A549 (cell line): ENCODE results near the gene NOX3.

Experiments used
- CTCF ChIP-seq: fragments of >200 bp; sonication (Bioruptor Twin); formaldehyde crosslinking; IDR thresholded peaks from 3 replicates; pipeline ENCODE4 v1.5.1; 2016
- HOXB5 ChIP-seq: fragments of 250-450 bp; sonication (Bioruptor Pico); IDR thresholded peaks from 2 replicates; pipeline ENCODE4 v1.5.0; 2020; ENCODE audit warnings: mild to moderate bottlenecking, moderate library complexity
- MAZ ChIP-seq: fragments of 150-350 bp; IDR thresholded peaks from 2 replicates; pipeline ENCODE4 v1.6.1; 2014; ENCODE audit warnings: antibody characterized with exemption, low read depth, low read length, borderline replicate concordance
- RAD21 ChIP-seq, 2 experiments: fragments of >200 bp in 1 of 2; sonication (Bioruptor Twin) in 1 of 2; formaldehyde crosslinking in 1 of 2; IDR thresholded peaks in 1 of 2; conservative IDR thresholded peaks in 1 of 2; 2 replicates in 1 of 2; 3 replicates in 1 of 2; pipeline ENCODE4 v1.6.1; 2012 to 2018; ENCODE audit warnings: inconsistent platforms in 1 of 2
- REST ChIP-seq: fragments of 200-600 bp; sonication (generic); IDR thresholded peaks from 2 replicates; pipeline ENCODE4 v1.6.1; 2016; ENCODE audit warnings: antibody characterized with exemption, mild to moderate bottlenecking, moderate library complexity
- RFX5 ChIP-seq: fragments of 450-650 bp; IDR thresholded peaks from 2 replicates; pipeline ENCODE4 v1.7.1; 2014; ENCODE audit warnings: antibody characterized with exemption, mild to moderate bottlenecking, moderate library complexity
- SREBF2 ChIP-seq: fragments of 450-650 bp; IDR thresholded peaks from 2 replicates; pipeline ENCODE4 v1.6.1; 2014; ENCODE audit warnings: mild to moderate bottlenecking, moderate library complexity

GRCh38 chr6:155417454-155417853 is 38.2 kb downstream of the NOX3 start:
- no peak for TF ChIP-seq MAZ
- no peak for TF ChIP-seq REST
- TF ChIP-seq SREBF2 = no peak
- TF ChIP-seq RFX5 = no peak
- no peak for TF ChIP-seq CTCF
- no peak for TF ChIP-seq HOXB5 (CRISPR knock-in tag)
- TF ChIP-seq RAD21 (conservative IDR thresholded peaks at IDR 0.05 in 1 of 2, IDR thresholded peaks at IDR 0.05 in 1 of 2) = no peak
